Skeletal muscle satellite cell (primary cell): Measurements from ENCODE around the gene UNC45A.
"Not testable (repeated sequence)": the region's sequence is repeated elsewhere in the genome, so short reads cannot be mapped to it uniquely, and the experiment has no call there.

Experiments
- H3K27me3 ChIP-seq: 2 replicates; pipeline ENCODE4 v1.7.0; 2013; ENCODE audit warnings: low read length; ENCODE audit not compliant: control insufficient read depth, insufficient read depth
- H3K36me3 ChIP-seq: 2 replicates; pipeline ENCODE4 v1.7.0; 2013; ENCODE audit warnings: mild to moderate bottlenecking, control low read depth, low read length; ENCODE audit not compliant: insufficient read depth
- H3K4me1 ChIP-seq: 2 replicates; pipeline ENCODE4 v1.7.0; 2013; ENCODE audit warnings: low read length; ENCODE audit not compliant: control insufficient read depth, insufficient read depth
- H3K4me2 ChIP-seq: 2 replicates; pipeline ENCODE4 v1.7.0; 2013; ENCODE audit warnings: mild to moderate bottlenecking, low read length
- H3K4me3 ChIP-seq: 2 replicates; pipeline ENCODE4 v1.7.0; 2013; ENCODE audit warnings: low read length
- H3K9ac ChIP-seq: 2 replicates; pipeline ENCODE4 v1.7.0; 2013; ENCODE audit warnings: mild to moderate bottlenecking, low read depth, low read length, moderate library complexity
- H3K9me3 ChIP-seq: replicated peaks from 2 replicates; pipeline ENCODE4 v1.7.0; 2013; ENCODE audit warnings: mild to moderate bottlenecking, control low read depth, low read length

UNC45A gene

GRCh38 chr15:90892498-90893174 lies 42.4 kb upstream of the UNC45A start:
- H3K9me3 ChIP-seq = no peaks in the 10 kb centered on the region
- H3K27me3 ChIP-seq = no peaks in the 10 kb centered on the region
- no peak overlapping the region for H3K4me3 ChIP-seq
- H3K4me2 ChIP-seq = no peak overlapping the region
- no peaks in the 10 kb centered on the region for H3K36me3 ChIP-seq
- H3K9ac ChIP-seq = no peak overlapping the region
- H3K4me1 ChIP-seq = no peaks in the 10 kb centered on the region

DNA sequence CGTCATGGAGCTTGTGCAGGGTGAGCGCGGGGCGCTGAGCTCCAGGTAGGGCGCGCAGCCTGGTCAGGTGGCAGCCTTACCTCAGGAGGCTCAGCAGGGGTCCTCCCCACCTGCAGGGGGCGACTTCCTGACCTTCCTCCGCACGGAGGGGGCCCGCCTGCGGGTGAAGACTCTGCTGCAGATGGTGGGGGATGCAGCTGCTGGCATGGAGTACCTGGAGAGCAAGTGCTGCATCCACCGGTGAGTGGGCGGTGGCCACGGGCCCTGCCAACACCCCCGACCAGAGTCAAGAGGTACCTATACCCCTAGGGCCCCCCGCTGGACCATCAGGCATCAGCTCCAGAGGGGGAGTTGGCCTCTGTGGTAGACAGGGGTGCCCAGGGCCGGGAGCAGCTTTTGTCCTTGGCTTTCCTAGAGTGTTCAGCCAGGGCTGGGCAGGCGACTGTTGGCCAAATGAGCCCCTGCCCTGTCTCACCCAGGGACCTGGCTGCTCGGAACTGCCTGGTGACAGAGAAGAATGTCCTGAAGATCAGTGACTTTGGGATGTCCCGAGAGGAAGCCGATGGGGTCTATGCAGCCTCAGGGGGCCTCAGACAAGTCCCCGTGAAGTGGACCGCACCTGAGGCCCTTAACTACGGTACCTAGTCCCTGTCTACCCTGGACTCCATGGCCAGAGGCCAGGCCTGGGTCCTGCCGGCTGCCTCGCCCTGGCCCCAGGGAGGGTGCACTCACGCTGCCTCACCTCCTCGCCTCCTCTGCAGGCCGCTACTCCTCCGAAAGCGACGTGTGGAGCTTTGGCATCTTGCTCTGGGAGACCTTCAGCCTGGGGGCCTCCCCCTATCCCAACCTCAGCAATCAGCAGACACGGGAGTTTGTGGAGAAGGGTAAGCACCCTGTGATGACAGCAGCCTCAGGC lies 41.7 kb upstream of the UNC45A start:
- no peaks in the 10 kb centered on the region for H3K27me3 ChIP-seq
- no peaks in the 10 kb centered on the region for H3K36me3 ChIP-seq
- no peaks in the 10 kb centered on the region for H3K9me3 ChIP-seq
- H3K9ac ChIP-seq = no peak overlapping the region
- H3K4me3 ChIP-seq = no peak overlapping the region
- no peak overlapping the region for H3K4me2 ChIP-seq
- H3K4me1 ChIP-seq = no peaks in the 10 kb centered on the region

DNA sequence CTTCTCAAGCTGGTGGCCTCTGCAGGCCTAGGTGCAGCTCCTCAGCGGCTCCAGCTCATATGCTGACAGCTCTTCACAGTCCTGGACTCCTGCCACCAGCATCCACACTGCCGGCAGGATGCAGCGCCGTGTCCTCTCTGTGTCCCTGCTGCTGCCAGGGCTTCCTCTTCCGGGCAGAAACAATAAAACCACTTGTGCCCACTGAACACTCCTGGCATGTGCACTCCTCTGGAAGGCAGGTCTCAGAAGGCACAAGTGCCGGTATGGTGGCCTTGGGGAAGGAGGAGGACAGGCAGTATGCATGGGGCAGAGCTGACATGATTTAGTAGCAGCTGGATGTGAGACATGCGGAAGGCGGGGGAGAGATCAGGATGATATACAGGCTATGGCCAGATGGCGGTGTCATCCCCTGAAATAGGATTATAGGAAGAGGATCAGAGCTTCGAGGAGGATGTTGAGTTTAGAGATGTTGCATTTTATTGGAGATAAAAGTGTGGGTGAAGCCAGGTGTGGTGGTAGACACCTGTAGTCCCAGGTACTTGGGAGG lies 39.4 kb upstream of the UNC45A start:
- no peak overlapping the region for H3K9ac ChIP-seq
- H3K4me1 ChIP-seq = no peaks in the 10 kb centered on the region
- no peaks in the 10 kb centered on the region for H3K9me3 ChIP-seq
- H3K4me3 ChIP-seq = no peak overlapping the region
- H3K36me3 ChIP-seq = no peaks in the 10 kb centered on the region
- no peak overlapping the region for H3K4me2 ChIP-seq
- no peaks in the 10 kb centered on the region for H3K27me3 ChIP-seq

DNA sequence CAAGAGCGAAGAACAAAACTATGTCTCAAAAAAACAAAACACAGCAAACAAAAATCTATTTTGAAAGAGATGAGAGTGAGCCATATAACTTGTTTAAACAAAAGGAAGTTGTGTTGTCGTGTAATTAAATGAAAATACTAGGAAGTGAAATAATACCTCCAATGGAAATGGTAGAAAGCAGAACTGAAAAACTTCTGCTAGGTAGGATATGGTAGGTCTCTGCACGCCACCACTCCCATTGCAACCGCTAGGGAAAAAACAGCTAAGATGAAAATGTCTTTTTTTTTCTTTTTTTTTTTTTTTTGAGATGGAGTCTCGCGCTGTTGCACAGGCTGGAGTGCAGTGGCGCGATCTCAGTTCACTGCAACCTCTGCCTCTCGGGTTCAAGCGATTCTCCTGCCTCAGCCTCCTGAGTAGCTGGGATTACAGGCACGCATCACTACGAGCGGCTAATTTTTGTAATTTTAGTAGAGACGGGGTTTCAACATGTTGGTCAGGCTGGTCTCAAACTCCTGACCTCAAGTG lies 37.9 kb upstream of the UNC45A start:
- not testable (repeated sequence) for H3K9me3 ChIP-seq, H3K4me2 ChIP-seq, H3K36me3 ChIP-seq, H3K9ac ChIP-seq, H3K4me3 ChIP-seq, H3K27me3 ChIP-seq, H3K4me1 ChIP-seq

DNA sequence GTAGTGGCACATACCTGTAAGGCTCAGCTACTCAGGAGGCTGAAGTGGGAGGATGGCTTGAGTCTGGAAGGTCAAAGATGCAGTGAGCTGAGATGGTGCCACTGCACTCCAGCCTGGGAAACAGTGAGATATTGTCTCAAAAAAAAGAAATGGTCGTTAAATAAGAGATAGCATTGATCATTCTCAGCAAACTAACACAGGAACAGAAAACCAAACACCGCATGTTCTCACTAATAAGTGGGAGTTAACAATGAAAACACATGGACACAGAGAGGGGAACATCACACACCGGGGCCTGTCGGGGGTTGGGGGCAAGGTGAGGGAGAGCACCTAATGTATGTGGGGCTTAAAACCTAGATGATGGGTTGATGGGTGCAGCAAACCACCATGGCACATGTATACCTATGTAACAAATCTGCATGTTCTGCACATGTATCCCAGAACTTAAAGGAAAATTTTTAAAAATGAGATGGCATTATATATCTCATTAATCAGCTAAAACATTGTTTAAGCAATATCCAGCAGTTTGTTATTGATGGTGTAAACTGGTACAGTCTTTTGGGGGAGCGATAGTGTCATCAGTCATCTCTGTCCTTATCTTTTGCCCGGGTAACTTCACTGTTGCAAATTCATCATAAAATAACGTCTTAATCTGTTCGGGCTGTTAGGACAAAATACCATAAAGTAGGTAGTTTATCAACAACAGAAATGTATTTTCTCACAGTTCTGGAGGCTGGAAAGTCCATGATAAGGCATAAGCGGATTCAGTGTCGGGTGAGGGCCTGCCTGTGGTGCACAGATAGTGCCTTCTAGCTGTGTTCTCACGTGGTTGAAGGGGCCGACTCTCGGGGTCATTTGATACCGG lies 33.7 kb upstream of the UNC45A start:
- H3K4me1 ChIP-seq = peaks cover 14% of the 10 kb centered on the region
- H3K36me3 ChIP-seq = peaks cover 12% of the 10 kb centered on the region
- H3K4me2 ChIP-seq = peak overlapping the region; percentile 96
- H3K27me3 ChIP-seq = no peaks in the 10 kb centered on the region
- H3K9ac ChIP-seq = peak overlapping the region; percentile 87
- H3K4me3 ChIP-seq = peak overlapping the region; percentile 87
- H3K9me3 ChIP-seq = no peaks in the 10 kb centered on the region

- H3K4me2 ChIP-seq = peak overlapping the region; percentile 96
- H3K36me3 ChIP-seq = peaks cover 18% of the 10 kb centered on the region
Observed at GRCh38 chr15:90902040-90902839, 32.8 kb upstream of the UNC45A start.

GRCh38 chr15:90902840-90903732 lies 32.0 kb upstream of the UNC45A start, which contains the start of gene MAN2A2:
TSS of gene MAN2A2 (plus strand) at chr15:90903302. CDS start at chr15:90904208, 906 bp downstream.
- no peaks in the 10 kb centered on the region for H3K9me3 ChIP-seq
- H3K9ac ChIP-seq = peak within 1 kb of the TSS; percentile 87
- peaks cover 24% of the 10 kb centered on the region for H3K36me3 ChIP-seq
- no peaks in the 10 kb centered on the region for H3K27me3 ChIP-seq
- H3K4me2 ChIP-seq = peak within 1 kb of the TSS; percentile 96
- peaks cover 14% of the 10 kb centered on the region for H3K4me1 ChIP-seq
- peak within 1 kb of the TSS; percentile 87 for H3K4me3 ChIP-seq

More at GRCh38 chr15:90902040-90902839, 32.8 kb upstream of the UNC45A start:
- peak overlapping the region; percentile 87 for H3K4me3 ChIP-seq
- peak overlapping the region; percentile 87 for H3K9ac ChIP-seq
- H3K27me3 ChIP-seq = no peaks in the 10 kb centered on the region
- no peaks in the 10 kb centered on the region for H3K9me3 ChIP-seq
- peaks cover 14% of the 10 kb centered on the region for H3K4me1 ChIP-seq

- Histone ChIP-seq H3K9ac (peak overlapping the region; percentile 54), H3K27me3 (no peaks in the 10 kb centered on the region), H3K4me1 (peaks cover 14% of the 10 kb centered on the region), H3K9me3 (no peaks in the 10 kb centered on the region), H3K36me3 (peaks cover 24% of the 10 kb centered on the region), H3K4me2 (peak overlapping the region; percentile 96), H3K4me3 (peak overlapping the region; percentile 87)
Observed at GRCh38 chr15:90903733-90904536, 31.1 kb upstream of the UNC45A start.

GRCh38 chr15:90904746-90905145 lies 30.3 kb upstream of the UNC45A start:
- Histone ChIP-seq H3K4me3 (no peak overlapping the region), H3K36me3 (peaks cover 24% of the 10 kb centered on the region), H3K9me3 (no peaks in the 10 kb centered on the region), H3K27me3 (no peaks in the 10 kb centered on the region), H3K9ac (no peak overlapping the region), H3K4me2 (no peak overlapping the region), H3K4me1 (peaks cover 14% of the 10 kb centered on the region)
